T47D (cell line): ENCODE results near the gene LRRC25.
"Not testable (repeated sequence)": the region's sequence is repeated elsewhere in the genome, so short reads cannot be mapped to it uniquely, and the experiment has no call there.

Source experiments
- DNase-seq, 2 experiments: peaks; one replicate each; pipeline versions ENCODE4 v3.0.0 to v3.0.0-alpha.2; 2011 to 2012; ENCODE audit warnings: low read depth in 1 of 2, low spot score in 1 of 2
- JUND ChIP-seq: IDR thresholded peaks from 2 replicates; pipeline ENCODE4 v1.6.1; 2012; ENCODE audit warnings: low read depth
- in situ Hi-C: cut with HindIII; loops from 2 replicates; pipeline ENCODE4 v1.10.0; 2016; ENCODE audit warnings: low sequenced_read_pairs, low pct_unique_long_range_greater_than_20kb

The LRRC25 gene

GRCh38 chr19:18385675-18386542 lies 11.5 kb downstream of the LRRC25 start, which contains the start of gene GDF15:
Gene GDF15 (plus strand): TSS chr19:18386158. CDS start chr19:18386190, 32 bp downstream.
- DNase-seq = peak; percentile 66 to 86
- no peak for TF ChIP-seq JUND
- in situ Hi-C loops = no loop called here

GRCh38 chr19:18385359-18385674 lies 12.1 kb downstream of the LRRC25 start:
- DNase-seq = no peak
- in situ Hi-C loops = no loop called here
- no peak for TF ChIP-seq JUND

GRCh38 chr19:18384775-18385174 lies 12.6 kb downstream of the LRRC25 start:
- no peak for DNase-seq
- TF ChIP-seq JUND = no peak
- in situ Hi-C loops = no loop called here

GRCh38 chr19:18383622-18384021 lies 13.8 kb downstream of the LRRC25 start:
- in situ Hi-C loops, DNase-seq: not testable (repeated sequence)

GRCh38 chr19:18380843-18381242 lies 16.6 kb downstream of the LRRC25 start:
- in situ Hi-C loops = no loop called here

GRCh38 chr19:18379803-18380747 lies 17.3 kb downstream of the LRRC25 start:
- DNase-seq = peak in 1 of 2 experiments; percentile 62
- in situ Hi-C loops = no loop called here
- no peak for TF ChIP-seq JUND

More at GRCh38 chr19:18380843-18381242, 16.6 kb downstream of the LRRC25 start:
- TF ChIP-seq JUND = no peak
- no peak for DNase-seq

GRCh38 chr19:18377026-18377425 lies 20.4 kb downstream of the LRRC25 start:
- peak in 1 of 2 experiments; percentile 87 for DNase-seq
- no peak for TF ChIP-seq JUND
- in situ Hi-C loops = no loop called here

- DNase-seq = peak in 1 of 2 experiments; percentile 27
- TF ChIP-seq JUND = no peak
- in situ Hi-C loops = no loop called here
Measured at GRCh38 chr19:18373892-18374629, 23.4 kb downstream of the LRRC25 start.

- in situ Hi-C loops = no loop called here
- DNase-seq = no peak
- no peak for TF ChIP-seq JUND
Measured at GRCh38 chr19:18373407-18373891, 24.0 kb downstream of the LRRC25 start.

GRCh38 chr19:18368504-18369222 lies 28.8 kb downstream of the LRRC25 start:
- in situ Hi-C loops = no loop called here
- peak in 1 of 2 experiments; percentile 43 for DNase-seq
- no peak for TF ChIP-seq JUND

- in situ Hi-C loops = no loop called here
- TF ChIP-seq JUND = no peak
- no peak for DNase-seq
Measured at GRCh38 chr19:18366021-18366435, 31.4 kb downstream of the LRRC25 start.
